Cardiac septum (tissue), 1 donor: ENCODE measurements around the gene PLCD1. TPM values are rescaled to one million over a fixed set of nuclear protein-coding genes. Genes with fewer than 3 reads are reported as not detected.
"Not testable (repeated sequence)": the region's sequence is repeated elsewhere in the genome, so short reads cannot be mapped to it uniquely, and the experiment has no call there.

Experiments
- DNase-seq: peaks from one replicate; pipeline ENCODE4 v3.0.0-alpha.2; 2020; ENCODE audit warnings: low spot score
- intact Hi-C: fragments of 100-400 bp; cut with DNase I; formaldehyde crosslinking; loops from one replicate; pipeline ENCODE4 v1.14.0; 2022
- total RNA-seq: library from RNA; stranded (reverse); fragmentation: NEBNext Ultra II Directional; extraction: Animal tissue kit (Norgen Biotek cat#: 25700); gene quantifications from one replicate; pipeline ENCODE4 v1.2.1, GENCODE V29; 2021
- donor health status: DM: no; HTN: no; CAD: no.

Gene PLCD1
- total RNA-seq, 1 donor from 2014 or later, result 10.1 TPM

- DNase-seq, result peak; percentile 61
- intact Hi-C loops, result no loop called here
These were observed 37.0 kb downstream of the PLCD1 start for GRCh38 chr3:37992271-37993066.

- DNase-seq, result peak; percentile 73
- intact Hi-C loops, result no loop called here
These were observed 37.6 kb downstream of the PLCD1 start for GRCh38 chr3:37991823-37992222.

- intact Hi-C loops, result no loop called here
- DNase-seq, result no peak
These were observed 38.3 kb downstream of the PLCD1 start for GRCh38 chr3:37991109-37991508.

DNA sequence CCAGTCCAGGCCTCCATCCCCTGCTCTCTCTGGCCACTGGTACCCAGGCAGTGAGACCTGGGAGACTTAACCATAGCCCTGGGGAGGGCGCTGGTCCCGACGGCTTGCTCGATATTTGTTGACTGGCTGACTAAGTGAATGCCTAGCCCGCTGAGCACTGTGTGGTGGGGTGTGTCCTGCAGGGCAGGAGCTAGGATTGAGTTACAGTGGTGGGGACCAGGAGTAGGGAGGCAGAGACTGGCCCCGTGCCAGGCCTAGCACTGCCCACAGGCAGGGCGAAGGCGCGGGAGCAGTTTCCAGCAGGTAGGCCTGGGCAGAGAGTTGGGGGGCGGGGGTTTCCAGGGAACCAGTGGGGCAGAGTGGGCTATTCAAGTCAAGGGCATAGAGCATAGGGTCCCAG, 38.9 kb downstream of the PLCD1 start, which contains the start of gene VILL:
TSS of gene VILL (plus strand) at position 260 of the 400 bp plus-strand sequence. CDS start 2,887 bp downstream, outside the sequence.
- intact Hi-C loops, result no loop called here
- DNase-seq, result peak; percentile 55

DNA sequence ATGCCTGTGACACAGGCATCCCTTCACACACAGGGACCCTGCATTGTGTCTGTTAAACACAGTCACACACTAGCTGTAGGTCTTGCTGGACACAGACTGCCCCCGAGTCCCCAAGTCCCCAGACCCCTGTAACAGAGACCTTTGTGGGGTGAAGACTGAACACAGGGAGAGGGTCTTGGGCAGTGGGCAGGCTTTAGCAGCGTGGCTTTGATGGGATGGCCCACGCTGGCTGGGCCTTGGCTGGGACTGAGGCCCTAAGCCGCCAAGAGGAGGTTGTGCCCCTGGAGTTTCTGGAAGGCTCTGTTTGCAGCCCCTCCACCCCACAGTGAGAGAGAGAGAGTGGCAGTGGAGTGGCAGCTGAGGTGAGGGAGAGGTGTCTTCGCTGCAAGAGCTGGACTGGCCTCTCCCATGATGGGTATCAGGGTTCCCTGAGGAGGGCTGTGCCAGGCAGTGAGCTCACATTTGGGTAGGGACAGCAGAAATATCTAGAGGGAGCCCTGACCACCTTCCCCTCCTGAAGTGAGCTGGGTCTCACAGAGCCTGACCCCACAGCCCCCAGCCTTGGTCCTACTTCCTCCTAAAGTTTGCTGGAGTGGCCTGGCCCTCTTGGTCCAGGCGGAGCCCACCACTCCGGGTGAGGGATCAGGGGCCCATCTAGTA, 39.5 kb downstream of the PLCD1 start:
- intact Hi-C loops, result no loop called here
- peak; percentile 72 for DNase-seq

DNA sequence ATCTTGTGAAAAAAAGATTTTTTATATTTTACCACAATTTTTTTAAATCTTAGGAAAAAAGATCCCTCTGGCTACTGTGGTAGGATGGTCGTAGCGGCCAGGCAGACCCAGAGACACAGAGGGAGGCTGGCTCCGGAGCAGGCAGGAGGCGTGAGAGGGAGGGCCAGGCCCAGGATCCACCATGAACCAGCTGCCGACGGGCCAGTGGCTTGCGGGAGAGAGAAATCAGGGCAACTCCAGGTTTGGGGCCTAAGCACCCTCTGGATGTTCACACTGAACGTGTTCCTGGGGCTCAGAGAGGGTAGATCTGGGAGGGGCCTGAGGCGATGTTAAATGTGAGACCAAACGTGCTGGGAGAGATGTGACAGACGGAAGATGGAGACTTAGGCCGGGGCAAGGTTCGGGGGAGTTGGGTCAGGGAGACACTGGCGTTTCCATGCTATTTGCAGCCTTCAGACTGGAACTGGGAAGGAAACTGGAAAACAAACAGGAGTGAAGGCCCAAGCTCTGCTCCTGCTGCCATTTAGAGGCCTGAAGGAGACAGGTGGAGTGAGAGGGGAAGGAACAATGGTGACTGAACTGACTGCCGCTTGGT, 40.4 kb downstream of the PLCD1 start:
- DNase-seq, result no peak
- intact Hi-C loops, result no loop called here

- intact Hi-C loops, DNase-seq: not testable (repeated sequence)
These were observed 41.1 kb downstream of the PLCD1 start for GRCh38 chr3:37988376-37988775.

- no peak for DNase-seq
- intact Hi-C loops, result no loop called here
These were observed 41.7 kb downstream of the PLCD1 start for GRCh38 chr3:37987751-37988179.

DNA sequence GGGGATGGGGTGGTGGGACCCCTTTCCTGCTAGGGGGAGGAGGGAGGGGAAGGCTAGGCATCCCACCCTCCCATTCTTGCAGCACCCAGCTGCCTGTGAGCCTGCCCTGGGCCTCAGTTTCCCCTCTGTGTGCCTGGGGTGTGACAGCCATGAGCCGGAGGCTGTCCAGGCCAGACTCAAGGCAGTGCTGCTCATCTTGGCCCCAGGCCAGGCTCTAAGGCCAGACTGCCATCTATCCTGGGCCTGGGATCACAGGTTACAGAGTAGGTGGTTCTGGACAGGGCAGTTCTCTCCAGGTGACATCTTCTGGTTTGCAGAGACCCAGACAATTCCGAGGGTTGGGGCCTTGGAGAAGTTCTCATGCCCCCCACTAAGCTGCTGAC, 42.1 kb downstream of the PLCD1 start:
- peak; percentile 69 for DNase-seq
- intact Hi-C loops, result no loop called here

DNA sequence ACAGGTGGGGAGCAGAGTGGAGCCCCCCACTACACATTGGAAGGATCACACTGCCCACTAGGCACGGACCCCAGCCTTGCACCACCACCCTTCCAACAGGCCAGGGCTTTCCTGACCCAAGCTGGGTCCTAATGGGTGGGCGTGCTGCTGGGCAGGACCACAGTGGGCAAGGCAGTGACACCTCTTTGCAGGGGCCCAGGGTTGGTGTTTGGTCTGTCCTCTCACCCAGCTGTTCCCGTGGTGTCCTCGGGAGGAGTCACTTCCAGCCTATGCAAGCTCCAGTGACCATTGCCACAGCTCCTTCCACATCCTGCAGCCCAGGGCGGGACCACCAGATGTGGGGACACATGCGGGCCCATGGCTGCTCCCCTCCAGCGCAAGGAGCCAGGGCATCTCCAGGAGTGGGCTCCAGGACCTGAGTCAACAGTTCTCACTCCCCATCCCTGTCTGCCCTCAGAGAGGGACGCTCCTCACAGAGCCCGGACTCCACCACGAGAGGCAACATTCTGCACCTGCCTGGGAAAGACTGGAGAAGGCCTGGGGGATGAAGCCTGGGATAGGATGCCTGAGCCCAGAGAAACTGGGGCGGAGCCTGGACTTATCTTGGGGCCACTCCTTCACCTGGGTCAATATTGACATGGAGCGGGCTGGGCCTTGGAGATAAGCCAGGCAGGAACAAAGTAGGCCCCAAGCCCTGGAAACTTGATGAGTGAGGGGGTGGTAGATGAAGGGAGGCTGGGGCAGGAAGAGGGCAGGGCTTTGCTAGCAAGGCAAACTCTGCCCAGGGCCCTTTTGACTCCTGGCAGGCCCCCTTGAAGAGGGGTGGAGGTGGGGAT, 42.7 kb downstream of the PLCD1 start:
- intact Hi-C loops, result no loop called here
- DNase-seq, result peak; percentile 69

DNA sequence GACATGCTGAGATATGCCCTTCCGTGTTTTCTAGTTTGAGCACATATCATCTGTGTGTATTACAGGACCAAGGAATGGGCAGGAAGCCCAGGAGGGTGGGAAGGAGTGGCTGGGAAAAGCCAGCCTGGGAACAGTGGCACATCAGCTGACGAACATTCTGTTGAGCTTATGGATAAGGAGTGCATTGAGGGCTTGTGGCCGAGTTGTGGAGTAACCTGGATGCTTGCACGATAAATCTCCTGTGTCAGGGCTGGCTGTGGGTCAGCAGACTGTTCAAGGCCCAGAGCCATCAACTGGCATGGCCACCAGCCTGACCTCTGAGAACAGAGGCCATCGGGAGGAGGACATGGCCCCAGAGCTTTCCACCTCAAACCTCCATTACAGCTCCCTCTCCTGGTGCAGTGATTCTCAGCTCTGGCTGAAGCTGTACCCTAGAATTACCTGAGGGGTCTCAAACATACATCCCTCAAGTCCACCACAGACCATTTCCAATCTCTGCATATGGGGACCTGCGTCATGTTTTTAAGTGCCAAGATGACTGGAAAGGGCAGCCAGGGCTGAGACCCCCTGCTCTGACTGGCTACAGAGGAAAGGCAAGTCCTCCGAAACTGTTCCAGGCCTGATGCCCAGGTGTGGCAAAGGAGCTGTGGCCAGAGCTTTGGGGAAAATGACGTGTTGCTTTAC, 43.7 kb downstream of the PLCD1 start:
- DNase-seq, result no peak

DNA sequence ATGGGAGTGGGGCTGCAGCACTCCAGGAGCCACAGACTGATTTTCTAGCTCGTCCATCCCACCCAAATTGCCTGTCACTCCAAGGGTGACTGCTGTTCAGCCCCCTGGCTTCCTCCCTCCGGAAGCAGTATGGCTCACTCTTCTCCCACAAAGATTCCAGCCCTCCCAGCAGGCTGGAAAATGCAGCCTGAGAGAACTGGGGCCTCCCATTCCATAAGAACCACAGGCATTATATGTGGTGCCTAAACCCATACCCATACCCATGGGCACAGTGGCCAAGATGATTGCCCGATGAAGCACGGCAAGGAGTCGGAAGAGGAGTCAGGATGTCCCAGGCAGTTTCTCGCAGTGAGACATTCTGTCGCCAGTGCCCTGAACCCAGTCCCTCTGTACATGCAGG, 44.8 kb downstream of the PLCD1 start:
- intact Hi-C loops, result no loop called here
- DNase-seq, result no peak

More for the DNA sequence above, 43.7 kb downstream of the PLCD1 start:
- intact Hi-C loops, result no loop called here

GRCh38 chr3:37984051-37984450, 45.4 kb downstream of the PLCD1 start:
- no peak for DNase-seq
- intact Hi-C loops, result no loop called here

DNA sequence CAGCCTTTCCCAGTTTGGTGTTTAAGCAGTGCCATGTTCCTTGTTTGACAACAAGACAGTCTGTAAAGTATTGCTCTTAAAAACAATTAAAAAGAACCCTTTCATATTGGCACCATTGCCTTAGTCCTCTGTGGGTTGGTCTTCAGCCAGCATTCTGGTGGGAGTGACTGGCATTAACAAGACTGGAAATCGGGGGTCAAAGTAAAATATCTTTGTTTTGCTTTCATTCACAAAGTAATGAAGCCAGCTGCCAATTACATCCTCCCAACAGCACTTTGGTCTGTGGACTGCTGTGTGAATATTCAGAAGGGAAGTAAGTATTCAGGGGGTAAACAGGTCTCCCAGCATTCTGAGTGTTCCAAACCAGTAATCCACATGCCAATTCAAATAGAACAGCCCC, 47.1 kb downstream of the PLCD1 start:
- DNase-seq, result no peak
- intact Hi-C loops, result no loop called here

GRCh38 chr3:37981348-37981664, 48.1 kb downstream of the PLCD1 start:
- no peak for DNase-seq
- intact Hi-C loops, result no loop called here

GRCh38 chr3:37980462-37981347, 48.7 kb downstream of the PLCD1 start:
- no peak for DNase-seq

GRCh38 chr3:37979541-37980461, 49.6 kb downstream of the PLCD1 start:
- intact Hi-C loops, result no loop called here
- DNase-seq, result no peak

More at GRCh38 chr3:37980462-37981347, 48.7 kb downstream of the PLCD1 start:
- intact Hi-C loops, result no loop called here
